T47D (cell line): ENCODE measurements around the gene TUB.

Source experiments
- DNase-seq, 2 experiments: peaks; one replicate each; pipeline versions ENCODE4 v3.0.0 to v3.0.0-alpha.2; 2011 to 2012; ENCODE audit warnings: low read depth in 1 of 2, low spot score in 1 of 2
- JUND ChIP-seq: IDR thresholded peaks from 2 replicates; pipeline ENCODE4 v1.6.1; 2012; ENCODE audit warnings: low read depth
- in situ Hi-C: cut with HindIII; loops from 2 replicates; pipeline ENCODE4 v1.10.0; 2016; ENCODE audit warnings: low sequenced_read_pairs, low pct_unique_long_range_greater_than_20kb

Gene TUB

DNA sequence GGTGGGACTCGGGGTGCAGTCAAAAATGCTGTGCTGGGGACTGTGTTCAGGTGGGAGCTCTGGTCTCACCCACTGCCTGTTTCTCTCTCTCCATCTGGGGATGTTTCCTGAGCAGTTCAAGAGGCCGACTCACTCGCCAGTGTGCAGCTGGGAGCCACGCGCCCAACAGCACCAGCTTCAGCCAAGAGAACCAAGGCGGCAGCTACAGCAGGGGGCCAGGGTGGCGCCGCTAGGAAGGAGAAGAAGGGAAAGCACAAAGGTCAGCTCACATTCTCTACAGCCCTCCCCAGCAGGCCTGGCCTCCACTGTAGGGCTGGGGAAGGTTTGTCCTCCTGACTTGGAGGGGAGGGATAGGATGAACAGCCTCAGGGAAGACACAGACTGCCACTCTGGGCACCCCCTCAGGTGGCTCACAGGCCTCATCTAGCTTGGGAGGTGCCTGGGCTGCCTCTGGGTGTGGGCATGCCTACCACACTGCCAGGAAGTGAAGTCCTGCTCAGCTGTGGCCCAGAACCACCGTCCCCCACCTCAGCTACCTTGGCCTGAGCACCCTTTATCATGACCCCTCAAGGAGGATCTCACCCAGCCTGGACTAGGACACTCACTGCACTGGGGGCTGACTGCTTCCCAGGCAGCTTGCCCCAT is 13.0 kb downstream of the TUB start:
- in situ Hi-C loops = no loop called here
- no peak for DNase-seq
- TF ChIP-seq JUND = no peak

DNA sequence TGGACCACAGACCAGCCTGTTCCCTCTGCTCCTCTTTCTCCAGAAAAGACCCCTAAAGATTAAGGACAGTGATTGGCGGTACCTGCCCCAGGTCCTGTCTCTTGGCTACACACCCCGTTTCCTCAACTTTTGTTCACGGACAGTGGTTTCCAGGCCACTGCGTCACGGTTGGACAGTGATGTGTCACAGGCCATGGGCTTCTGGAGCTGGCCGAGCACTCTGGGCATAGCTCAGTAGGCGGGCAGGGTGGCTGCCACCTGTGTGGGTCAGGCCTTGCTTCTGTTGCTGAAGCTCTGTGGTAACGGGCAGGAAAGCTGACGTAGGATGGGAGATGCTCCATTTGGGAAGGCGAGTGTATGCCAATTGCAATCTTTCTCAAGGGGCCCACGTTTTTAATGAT is 13.6 kb downstream of the TUB start:
- in situ Hi-C loops = no loop called here
- DNase-seq = no peak
- TF ChIP-seq JUND = no peak

DNA sequence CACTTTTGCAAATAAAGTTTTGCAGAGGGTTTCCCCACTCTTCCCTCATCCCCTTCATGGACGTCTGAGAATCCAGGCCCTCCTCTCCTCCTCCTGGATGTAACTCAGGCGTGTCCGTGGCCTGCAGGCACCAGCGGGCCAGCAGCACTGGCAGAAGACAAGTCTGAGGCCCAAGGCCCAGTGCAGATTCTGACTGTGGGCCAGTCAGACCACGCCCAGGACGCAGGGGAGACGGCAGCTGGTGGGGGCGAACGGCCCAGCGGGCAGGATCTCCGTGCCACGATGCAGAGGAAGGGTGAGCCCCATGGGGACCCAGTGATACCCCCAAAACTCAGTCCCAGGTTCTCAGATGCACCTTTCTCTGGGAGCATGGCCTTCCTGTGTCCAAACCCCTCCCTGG is 14.4 kb downstream of the TUB start:
- DNase-seq = no peak
- TF ChIP-seq JUND = no peak
- in situ Hi-C loops = no loop called here

DNA sequence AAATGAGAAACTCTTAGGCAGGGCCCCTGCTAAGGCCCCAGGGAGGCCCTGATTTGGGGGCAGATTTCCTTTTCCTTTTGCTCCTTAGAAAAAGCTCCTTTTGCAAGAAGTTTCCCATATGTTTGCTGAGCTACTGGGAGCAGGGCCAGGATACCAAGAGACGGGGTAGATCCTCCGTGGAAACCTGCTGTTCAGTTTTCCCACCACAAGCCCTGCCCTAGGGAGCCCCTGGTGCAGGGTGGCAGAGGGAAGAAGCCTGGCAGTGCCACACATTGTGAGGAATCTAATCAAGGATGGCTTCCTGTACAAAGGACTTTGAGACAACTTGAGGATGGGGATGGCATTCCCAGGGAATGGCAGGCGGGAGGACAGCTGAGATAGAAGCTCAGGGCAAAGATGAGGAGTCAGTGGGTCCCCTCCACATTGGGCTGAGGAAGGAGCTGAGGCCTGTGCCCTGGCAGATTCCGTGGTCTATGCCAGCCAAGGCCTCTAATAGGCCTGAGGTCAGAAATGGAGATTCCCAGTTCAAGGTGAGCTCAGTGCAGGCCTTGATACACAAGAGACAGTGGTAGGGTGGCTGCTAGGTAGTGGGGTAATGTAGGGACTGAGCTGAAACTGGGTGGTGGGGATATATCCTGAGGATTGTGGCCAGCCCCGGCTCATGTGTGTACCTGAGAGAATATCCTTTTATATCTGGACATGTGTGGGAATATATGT is 15.0 kb downstream of the TUB start:
- in situ Hi-C loops = no loop called here
- no peak for DNase-seq
- no peak for TF ChIP-seq JUND

DNA sequence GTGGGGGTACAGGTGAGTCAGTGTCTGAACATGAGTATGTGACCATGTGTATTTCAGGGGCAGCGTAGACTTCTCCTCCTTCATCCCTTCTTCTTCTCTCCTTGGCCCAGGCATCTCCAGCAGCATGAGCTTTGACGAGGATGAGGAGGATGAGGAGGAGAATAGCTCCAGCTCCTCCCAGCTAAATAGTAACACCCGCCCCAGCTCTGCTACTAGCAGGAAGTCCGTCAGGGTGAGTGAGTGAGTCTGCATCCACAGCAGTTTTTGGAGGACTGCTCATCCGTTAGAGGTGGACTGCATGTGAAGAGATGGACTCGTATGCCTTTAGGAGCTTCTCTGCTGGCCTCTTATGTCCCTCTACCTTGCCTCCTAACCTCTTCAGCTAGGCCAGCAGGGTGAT is 15.6 kb downstream of the TUB start:
- no peak for TF ChIP-seq JUND
- in situ Hi-C loops = no loop called here

DNA sequence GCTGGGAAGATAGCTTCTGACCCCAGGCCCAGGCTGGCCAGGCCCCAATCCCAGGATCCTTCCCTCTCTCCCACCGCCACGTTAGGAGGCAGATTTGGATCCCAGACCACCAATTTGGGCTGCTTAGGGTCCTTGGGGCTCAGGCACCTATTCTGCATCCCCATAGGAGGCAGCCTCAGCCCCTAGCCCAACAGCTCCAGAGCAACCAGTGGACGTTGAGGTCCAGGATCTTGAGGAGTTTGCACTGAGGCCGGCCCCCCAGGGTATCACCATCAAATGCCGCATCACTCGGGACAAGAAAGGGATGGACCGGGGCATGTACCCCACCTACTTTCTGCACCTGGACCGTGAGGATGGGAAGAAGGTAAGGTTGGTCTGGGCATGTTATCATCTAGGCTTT is 16.1 kb downstream of the TUB start:
- DNase-seq = no peak
- in situ Hi-C loops = no loop called here
- no peak for TF ChIP-seq JUND

More for the DNA sequence above, 15.6 kb downstream of the TUB start:
- no peak for DNase-seq

DNA sequence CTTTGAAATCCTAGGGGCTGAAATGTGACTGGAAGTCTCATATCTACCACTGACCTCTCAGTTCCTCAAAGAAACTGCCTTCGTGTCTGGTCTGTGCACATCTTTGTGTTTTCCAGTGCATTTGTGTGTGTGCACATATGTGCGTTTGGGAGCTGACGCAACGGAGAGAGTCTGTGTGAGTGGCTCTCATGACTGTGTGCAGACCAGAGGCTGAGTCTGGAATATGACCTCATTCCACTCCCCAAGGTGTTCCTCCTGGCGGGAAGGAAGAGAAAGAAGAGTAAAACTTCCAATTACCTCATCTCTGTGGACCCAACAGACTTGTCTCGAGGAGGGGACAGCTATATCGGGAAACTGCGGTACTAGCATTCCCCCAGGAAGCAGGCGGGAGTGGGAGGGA is 16.5 kb downstream of the TUB start:
- no peak for DNase-seq
- in situ Hi-C loops = no loop called here
- no peak for TF ChIP-seq JUND

DNA sequence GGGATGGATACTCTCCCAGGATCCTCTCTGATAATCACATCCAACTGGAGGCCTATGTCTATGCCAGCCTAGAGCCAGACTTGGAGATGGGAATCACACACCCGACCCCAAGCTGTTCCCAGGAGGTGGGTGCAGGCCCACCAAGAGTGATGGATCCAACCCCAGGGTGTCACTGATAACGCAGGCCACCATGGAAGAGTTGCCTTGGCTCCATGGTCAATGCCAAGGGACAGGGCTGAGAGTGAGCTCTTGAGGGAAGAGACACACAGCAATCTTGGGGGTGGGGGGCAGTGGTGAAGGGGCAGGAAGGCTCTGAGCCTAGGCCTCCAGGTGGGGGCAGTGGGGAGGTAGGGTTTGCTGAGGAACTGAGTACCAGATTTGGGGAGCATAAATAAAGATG is 16.9 kb downstream of the TUB start:
- in situ Hi-C loops = no loop called here
- no peak for TF ChIP-seq JUND
- no peak for DNase-seq

DNA sequence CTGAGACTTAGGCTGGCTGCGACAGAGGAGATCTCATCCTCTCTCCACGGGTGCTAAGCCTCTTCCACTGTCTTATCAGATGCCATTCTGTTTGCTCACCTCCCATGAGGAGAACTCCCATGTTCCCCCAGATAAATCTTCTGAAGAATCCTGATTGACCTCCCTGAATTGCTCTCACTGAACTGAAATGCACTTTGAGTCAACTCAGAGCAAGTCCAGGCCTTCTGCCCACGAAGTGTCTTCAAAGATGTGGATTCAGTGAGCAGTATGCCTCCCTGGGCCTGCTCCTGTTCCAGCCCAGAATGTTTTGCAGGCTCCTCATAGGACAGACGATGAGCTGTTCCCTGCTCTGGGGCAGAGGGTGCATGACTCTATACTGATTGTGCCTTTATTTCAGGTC is 17.4 kb downstream of the TUB start:
- no peak for DNase-seq
- in situ Hi-C loops = no loop called here
- no peak for TF ChIP-seq JUND

DNA sequence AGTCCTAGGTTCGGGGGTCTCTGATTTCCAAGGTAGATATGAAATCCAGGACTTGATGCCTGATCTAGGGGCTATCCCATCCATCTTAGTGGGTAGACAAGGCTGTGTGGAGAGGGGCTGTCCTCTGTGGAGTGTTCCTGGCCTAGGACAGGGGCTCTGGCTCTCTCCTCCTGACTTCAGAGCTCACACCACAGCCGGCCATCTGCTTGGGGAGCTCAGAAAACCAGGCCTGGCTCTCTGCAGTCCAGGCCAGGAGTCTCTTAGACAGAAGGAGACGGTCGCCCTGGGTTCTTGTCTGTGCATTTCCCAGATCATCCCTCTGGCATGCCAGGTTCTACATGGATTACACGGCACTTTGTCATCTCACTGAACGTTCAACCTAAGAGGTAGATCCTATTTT is 17.9 kb downstream of the TUB start:
- DNase-seq = no peak
- TF ChIP-seq JUND = no peak
- in situ Hi-C loops = no loop called here

DNA sequence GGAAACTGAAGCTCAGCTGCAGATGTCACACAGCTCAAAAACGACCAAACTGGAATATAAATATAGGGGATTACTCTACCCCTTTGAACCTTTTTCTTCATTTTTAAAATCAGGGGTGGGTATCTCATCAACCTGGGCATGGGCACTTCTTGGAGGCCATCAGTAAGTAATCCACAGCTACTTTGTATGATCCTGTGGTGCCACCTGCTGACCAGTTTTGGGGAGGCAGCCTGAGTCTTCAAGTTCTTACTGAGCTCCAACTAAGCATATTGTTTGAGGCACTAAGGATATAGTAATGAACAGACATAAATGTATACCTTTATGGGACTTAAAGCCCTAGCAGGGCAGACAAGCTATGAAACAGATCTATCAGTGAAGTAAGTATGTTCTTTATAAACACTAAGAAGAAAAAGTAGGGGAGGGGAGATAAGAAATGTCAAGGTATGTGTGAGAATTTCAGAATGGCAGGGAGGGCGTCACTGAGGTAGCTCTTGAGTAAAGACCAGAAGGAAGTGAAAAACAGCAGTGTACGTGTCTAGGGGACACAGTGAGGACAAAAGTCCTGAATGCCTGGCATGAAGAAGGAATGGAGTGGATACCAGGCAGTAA is 18.4 kb downstream of the TUB start:
- in situ Hi-C loops = no loop called here
- peak; percentile 43 to 80 for DNase-seq
- TF ChIP-seq JUND = no peak

DNA sequence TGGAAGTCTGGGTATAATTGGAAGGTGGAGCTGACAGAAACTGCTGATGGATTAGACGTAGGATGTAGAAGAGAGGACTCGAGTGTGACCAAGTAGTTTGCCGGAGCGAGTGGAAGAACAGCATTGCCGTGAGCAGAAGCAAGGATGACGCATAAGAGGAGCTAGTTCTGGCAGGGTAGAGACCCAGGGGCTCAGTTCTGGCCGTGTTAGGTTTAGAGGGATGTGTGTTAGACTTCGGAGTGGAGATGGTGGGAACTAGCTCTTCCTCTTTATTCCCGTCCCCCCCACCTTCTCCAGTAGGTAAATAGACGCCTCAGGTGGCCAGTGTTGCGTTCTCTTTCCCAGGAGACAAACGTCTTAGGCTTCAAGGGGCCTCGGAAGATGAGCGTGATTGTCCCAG is 19.1 kb downstream of the TUB start:
- in situ Hi-C loops = no loop called here
- DNase-seq = no peak
- no peak for TF ChIP-seq JUND

DNA sequence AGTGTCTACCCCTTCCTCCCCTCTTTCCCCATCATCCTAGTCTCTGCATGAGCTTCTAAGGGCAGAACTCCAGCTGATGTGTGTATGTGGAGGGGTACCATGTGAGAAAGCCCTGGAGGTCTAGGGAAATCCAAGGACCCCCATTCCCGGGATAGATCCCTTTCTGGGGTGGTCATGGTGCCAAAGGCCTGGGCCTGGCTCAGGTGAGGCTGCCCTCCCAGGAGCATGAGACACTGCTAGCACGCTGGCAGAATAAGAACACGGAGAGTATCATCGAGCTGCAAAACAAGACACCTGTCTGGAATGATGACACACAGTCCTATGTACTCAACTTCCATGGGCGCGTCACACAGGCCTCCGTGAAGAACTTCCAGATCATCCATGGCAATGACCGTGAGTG is 19.6 kb downstream of the TUB start:
- in situ Hi-C loops = no loop called here
- DNase-seq = no peak
- no peak for TF ChIP-seq JUND
